HG03139 (cell line): ENCODE data around the gene KLHL13.
"Not testable (repeated sequence)": the region's sequence is repeated elsewhere in the genome, so short reads cannot be mapped to it uniquely, and the experiment has no call there.

Experiments used
- ATAC-seq: cut with Tn5 transposase; IDR thresholded peaks from one replicate; pipeline ENCODE4 v1.9.1; 2021; ENCODE audit not compliant: unreplicated experiment

KLHL13 gene, protein sequence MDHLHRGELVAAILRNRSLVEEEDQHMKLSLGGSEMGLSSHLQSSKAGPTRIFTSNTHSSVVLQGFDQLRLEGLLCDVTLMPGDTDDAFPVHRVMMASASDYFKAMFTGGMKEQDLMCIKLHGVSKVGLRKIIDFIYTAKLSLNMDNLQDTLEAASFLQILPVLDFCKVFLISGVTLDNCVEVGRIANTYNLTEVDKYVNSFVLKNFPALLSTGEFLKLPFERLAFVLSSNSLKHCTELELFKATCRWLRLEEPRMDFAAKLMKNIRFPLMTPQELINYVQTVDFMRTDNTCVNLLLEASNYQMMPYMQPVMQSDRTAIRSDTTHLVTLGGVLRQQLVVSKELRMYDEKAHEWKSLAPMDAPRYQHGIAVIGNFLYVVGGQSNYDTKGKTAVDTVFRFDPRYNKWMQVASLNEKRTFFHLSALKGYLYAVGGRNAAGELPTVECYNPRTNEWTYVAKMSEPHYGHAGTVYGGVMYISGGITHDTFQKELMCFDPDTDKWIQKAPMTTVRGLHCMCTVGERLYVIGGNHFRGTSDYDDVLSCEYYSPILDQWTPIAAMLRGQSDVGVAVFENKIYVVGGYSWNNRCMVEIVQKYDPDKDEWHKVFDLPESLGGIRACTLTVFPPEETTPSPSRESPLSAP

GRCh38 chrX:118116713-118117550 is at the start of gene KLHL13:
Gene KLHL13, minus strand, starts transcription at chrX:118116810. Its CDS starts 88,337 bp downstream, at chrX:118028473.
- no peak for ATAC-seq

DNA sequence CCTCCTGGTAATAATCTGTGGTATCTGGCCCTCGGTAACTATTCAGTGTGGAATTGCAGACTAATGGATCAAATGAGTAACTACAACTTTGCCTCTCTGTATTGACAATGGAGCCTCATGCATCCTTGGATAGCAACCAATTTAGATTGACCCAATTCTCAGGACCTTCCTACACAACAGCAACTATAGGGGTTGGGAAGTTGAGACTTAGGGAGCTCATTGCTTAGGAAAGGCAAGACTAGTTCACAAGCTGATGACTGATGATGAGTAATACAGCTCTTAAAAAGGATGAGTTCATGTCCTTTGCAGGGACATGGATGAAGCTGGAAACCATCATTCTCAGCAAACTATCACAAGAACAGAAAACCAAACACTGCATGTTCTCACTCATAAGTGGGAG is 47.5 kb upstream of the KLHL13 start:
- no peak for ATAC-seq

DNA sequence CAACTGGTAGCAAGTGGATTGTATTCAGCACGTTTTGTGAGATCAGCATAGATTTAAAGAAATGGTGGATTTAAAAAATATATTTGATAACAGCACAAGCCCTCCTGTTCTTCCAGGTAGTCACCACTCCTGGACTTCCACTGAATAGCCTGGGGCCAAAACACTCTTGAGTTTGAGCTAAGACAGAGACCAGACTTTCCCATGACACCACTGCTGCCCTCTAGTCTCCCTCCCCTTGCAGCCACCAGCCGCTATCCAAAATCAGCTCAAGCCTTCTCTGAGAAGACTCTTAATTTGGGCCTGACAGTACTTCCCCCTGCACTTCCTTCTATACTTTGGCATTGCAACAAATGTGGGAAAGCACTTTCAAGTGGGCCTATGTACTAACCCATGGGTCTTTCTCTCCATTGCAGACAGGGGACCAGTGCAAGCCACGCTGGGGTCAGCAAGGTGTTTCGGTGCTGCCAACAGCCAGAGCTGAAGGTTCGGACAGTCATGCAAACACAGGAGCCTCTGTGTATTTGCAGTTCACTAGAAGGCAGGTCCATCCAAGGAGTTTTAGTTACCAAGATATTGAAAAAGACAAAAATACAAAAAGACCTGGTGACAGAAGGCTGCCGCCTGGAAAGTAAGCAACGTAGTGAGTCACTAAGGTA is 40.5 kb upstream of the KLHL13 start:
- no peak for ATAC-seq

DNA sequence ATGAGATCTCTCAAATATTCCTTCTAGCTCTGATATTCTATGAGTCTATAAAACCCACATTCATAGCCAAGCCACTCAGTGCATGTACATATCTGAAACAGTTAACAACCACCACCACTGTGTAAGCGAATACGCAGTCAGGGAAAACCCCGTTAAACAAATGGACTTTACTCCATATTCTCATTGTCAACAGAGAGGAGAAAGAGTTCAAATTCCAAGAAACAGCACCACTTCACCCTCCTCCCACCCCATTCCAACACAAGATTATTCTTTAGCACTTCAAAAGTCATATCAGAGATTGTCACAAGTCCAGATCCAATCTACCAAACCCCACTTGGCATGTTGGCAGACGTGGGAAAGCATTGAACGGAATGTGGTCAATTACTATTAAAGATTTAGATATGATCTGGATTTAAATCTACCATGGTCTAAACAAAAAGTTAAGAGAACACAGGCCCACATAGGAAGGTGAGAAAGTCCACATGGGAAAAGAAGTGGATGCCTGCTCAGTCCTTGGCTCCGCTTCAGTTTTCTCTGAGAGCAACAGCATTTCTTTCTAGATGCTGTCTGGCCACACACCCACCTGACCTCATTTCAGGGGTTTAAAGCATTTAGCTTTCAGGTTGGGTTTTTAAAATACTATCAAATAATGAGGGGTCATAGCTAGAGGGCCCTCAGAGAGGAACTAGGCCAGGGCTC is 39.8 kb upstream of the KLHL13 start:
- no peak for ATAC-seq

- no peak for ATAC-seq
Observed at GRCh38 chrX:118153270-118153669, 36.7 kb upstream of the KLHL13 start.

GRCh38 chrX:118152721-118153120 is 36.1 kb upstream of the KLHL13 start:
- ATAC-seq = no peak

- no peak for ATAC-seq
Observed at GRCh38 chrX:118148737-118149136, 32.1 kb upstream of the KLHL13 start.

- ATAC-seq = not testable (repeated sequence)
Observed at GRCh38 chrX:118147771-118148170, 31.2 kb upstream of the KLHL13 start.

GRCh38 chrX:118143578-118143977 is 27.0 kb upstream of the KLHL13 start:
- ATAC-seq = no peak

DNA sequence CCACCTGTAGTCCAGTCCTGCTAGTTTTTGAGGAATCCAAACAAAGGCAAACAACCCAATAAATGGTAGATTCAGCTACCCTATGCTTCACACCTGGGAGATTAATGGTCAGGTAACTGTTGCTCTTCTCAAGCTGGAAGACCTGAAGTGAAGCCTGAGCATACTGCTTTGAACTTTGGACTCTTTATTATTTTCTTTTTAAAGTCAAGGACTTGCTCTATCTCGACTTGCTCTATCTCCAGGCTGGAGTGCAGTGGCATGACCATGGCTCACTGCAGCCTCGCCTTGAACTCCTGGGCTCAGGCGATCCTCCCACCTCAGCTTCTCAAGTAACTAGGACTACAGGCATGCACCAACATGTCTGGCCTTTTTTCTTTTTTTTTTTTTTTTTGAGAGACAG is 14.7 kb upstream of the KLHL13 start:
- no peak for ATAC-seq

GRCh38 chrX:118129681-118130080 is 13.1 kb upstream of the KLHL13 start:
- ATAC-seq = no peak

GRCh38 chrX:118128724-118129123 is 12.1 kb upstream of the KLHL13 start:
- ATAC-seq = no peak

GRCh38 chrX:118126286-118126685 is 9.7 kb upstream of the KLHL13 start:
- no peak for ATAC-seq

- ATAC-seq = not testable (repeated sequence)
Observed at GRCh38 chrX:118124243-118124642, 7.6 kb upstream of the KLHL13 start.

- no peak for ATAC-seq
Observed at GRCh38 chrX:118117741-118118140, 1.1 kb upstream of the KLHL13 start.

DNA sequence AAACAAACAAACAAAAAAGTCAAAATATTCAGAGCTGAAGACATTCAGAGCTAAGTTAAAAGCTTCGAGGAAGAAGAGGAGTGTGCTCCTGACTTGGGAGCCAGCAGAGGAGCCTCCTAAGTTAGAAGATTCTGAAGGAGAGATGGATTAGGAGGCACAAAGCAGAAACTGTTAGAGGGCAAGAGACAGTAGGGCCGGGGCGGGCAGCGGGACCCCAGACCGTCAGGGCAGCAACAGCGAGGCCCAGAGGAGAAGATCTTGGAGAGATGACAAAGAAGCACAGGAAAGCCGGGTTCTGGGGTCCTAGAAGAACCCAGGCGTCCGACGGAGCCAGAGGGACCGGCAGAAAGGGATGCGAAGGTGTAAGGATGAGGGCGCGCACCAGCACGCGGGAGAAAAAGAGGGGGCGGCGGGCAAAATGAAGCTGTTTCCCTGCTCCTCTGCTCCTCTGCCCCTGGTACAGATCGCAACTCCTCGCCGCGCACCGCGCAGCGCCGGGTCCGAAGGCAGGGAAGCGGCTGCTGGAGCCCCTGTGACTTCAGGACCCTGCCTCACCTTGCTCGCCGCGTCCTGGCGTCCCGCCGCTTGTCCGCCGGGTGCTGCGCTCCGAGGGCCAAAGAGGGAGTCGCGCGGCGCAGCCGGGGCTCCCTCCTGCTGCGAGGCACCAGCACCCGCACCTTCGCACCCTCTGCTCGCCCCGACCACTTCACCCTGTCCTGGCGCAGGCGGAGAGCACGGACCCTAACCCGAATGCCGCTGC is 477 bp downstream of the KLHL13 start:
- ATAC-seq = no peak

DNA sequence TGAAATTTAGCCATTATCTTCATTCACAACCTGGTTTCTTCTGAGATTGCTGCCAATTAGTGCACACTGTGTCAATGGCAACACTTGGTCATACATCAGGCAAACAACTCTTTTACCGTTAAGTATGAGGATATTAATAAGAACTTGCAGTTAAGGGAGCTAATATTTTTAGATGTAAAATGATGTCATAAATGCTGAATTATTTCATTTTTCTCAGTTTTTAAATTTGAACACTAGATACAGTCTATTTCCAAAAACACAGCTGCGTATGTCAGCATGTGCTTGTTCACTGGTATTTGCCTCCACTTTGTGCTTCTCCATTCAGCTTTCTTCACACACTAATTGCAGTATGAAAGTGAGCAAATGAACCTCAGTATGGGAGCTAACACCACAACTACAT is 1.6 kb downstream of the KLHL13 start:
- no peak for ATAC-seq

DNA sequence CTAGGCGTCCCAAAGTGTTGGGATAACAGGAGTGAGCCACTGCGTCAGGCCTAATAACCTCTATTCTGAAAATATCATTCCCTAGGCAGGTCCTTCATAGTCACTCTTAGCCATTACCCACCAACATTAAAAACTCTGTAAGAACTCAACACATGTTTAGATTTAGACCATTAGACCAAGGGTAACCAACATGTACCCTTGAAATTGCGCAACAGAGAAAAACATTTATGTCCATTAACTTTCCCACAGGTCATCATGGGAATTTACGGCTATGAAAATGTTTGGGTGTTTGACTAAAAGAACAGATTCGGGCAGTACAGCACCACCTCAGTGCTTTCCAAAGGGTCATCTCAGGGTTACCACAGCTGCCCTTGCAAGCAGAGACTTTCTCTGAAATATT is 7.5 kb downstream of the KLHL13 start:
- no peak for ATAC-seq

- no peak for ATAC-seq
Observed at GRCh38 chrX:118108304-118108703, 8.3 kb downstream of the KLHL13 start.

DNA sequence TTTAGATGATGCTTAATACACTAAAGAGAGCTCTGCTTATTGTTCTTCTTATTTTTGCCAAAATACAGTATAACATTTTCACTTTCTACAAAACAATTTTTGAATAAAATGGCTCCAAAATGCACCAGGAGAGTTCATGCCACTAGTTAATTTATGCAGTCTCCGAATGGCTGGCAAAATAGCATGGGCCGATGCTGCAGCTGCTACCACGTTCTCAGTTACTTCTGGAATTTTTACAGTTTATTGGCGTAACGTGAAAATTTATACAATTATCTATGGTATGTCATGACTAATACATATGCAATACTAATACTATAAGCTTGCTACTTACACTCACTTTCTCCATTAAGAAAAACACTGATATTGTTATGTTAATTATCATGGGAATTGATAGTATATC is 16.5 kb downstream of the KLHL13 start:
- no peak for ATAC-seq
